Endothelial cell of umbilical vein (primary cell): ENCODE data around the gene GRAMD2B. TPM values are rescaled to one million over a fixed set of nuclear protein-coding genes. Genes with fewer than 3 reads are reported as not detected.

Experiments
- BruUV-seq: library from RNA; stranded (reverse); fragments of 400-500 nt; replicated peaks from 2 replicates; lab custom pipeline; 2021; lab: Mats Ljungman, UMichigan
- CTCF ChIA-PET: fragments of 300-600, 350-600 bp; sonication (Branson Sonifier 250); formaldehyde crosslinking; loops from one replicate; lab custom pipeline; 2021; ENCODE audit warnings: antibody characterized with exemption, inconsistent platforms; lab: Charles Lee
- POLR2A ChIA-PET: fragments of 300-600, 350-600 bp; sonication (Branson Sonifier 250); formaldehyde crosslinking; loops from one replicate; lab custom pipeline; 2021; ENCODE audit warnings: antibody characterized with exemption, inconsistent platforms; lab: Charles Lee
- DNase-seq: peaks from one replicate; pipeline ENCODE4 v3.0.0-alpha.2; 2011; ENCODE audit warnings: low read depth, low spot score
- FAIRE-seq: peaks from 2 replicates; lab custom pipeline; 2011; peaks lifted over from hg19 to GRCh38; lab: Jason Lieb, UNC
- H2AFZ ChIP-seq: 2 replicates; pipeline ENCODE4 v1.6.0; 2012; ENCODE audit warnings: low read depth, low read length, control low read depth, inconsistent platforms
- H3K27ac ChIP-seq: 2 replicates; pipeline ENCODE4 v1.5.1; 2011; ENCODE audit warnings: low read depth, mild to moderate bottlenecking, control low read depth, low read length, moderate library complexity; ENCODE audit not compliant: insufficient read depth
- H3K27me3 ChIP-seq, 2 experiments: 2 replicates each; pipeline versions ENCODE4 v1.6.0 to v1.6.1; 2011; ENCODE audit warnings: low read length in 2 of 2, mixed read lengths in 1 of 2; ENCODE audit not compliant: control insufficient read depth in 2 of 2, insufficient read depth in 2 of 2
- H3K36me3 ChIP-seq, 2 experiments: 2 replicates in 1 of 2; 3 replicates in 1 of 2; pipeline ENCODE4 v1.5.1; 2011; ENCODE audit warnings: low read length in 2 of 2, mild to moderate bottlenecking in 1 of 2, moderate library complexity in 1 of 2; ENCODE audit not compliant: control insufficient read depth in 2 of 2, insufficient read depth in 2 of 2; ENCODE audit errors: extremely low read depth in 1 of 2
- H3K4me1 ChIP-seq: 3 replicates; pipeline ENCODE4 v1.5.1; 2011; ENCODE audit warnings: mild to moderate bottlenecking, low read length; ENCODE audit not compliant: control insufficient read depth, insufficient read depth; ENCODE audit errors: extremely low read depth
- H3K4me2 ChIP-seq: 2 replicates; pipeline ENCODE4 v1.6.1; 2011; ENCODE audit warnings: low read length, control low read depth, mixed read lengths; ENCODE audit not compliant: insufficient read depth
- H3K4me3 ChIP-seq, 3 experiments: fragments of 200-600 bp in 1 of 3; sonication (generic), shearing (Covaris generic) in 1 of 3; replicated peaks in 1 of 3; 2 replicates each; pipeline ENCODE4 v1.5.1; 2011 to 2016; ENCODE audit warnings: control low read depth in 3 of 3, low read length in 3 of 3, mild to moderate bottlenecking in 2 of 3, inconsistent platforms in 1 of 3, low read depth in 1 of 3, moderate library complexity in 1 of 3; ENCODE audit not compliant: insufficient read depth in 1 of 3
- H3K79me2 ChIP-seq: 2 replicates; pipeline ENCODE4 v1.6.0; 2012; ENCODE audit warnings: low read length, inconsistent platforms; ENCODE audit not compliant: control insufficient read depth, insufficient read depth
- H3K9ac ChIP-seq: replicated peaks from 2 replicates; pipeline ENCODE3; 2011; ENCODE audit warnings: low read length, control low read depth; ENCODE audit not compliant: insufficient read depth; ENCODE audit errors: extremely low read depth
- H3K9me1 ChIP-seq: replicated peaks from 3 replicates; pipeline ENCODE4 v1.6.0; 2011; ENCODE audit warnings: mild to moderate bottlenecking, low read length; ENCODE audit not compliant: control insufficient read depth, insufficient read depth; ENCODE audit errors: extremely low read depth
- H3K9me3 ChIP-seq: replicated peaks from 2 replicates; pipeline ENCODE4 v1.5.1; 2012; ENCODE audit warnings: low read length, inconsistent platforms; ENCODE audit not compliant: control insufficient read depth, insufficient read depth
- H4K20me1 ChIP-seq: replicated peaks from 2 replicates; pipeline ENCODE3; 2011; ENCODE audit warnings: mild to moderate bottlenecking, low read length; ENCODE audit not compliant: control insufficient read depth, insufficient read depth; ENCODE audit errors: extremely low read depth
- CTCF ChIP-seq, 2 donors: IDR thresholded peaks; 1 replicate in 1 of 2; 2 replicates in 1 of 2; pipeline ENCODE4 v1.5.1; 2011; ENCODE audit warnings: low read length in 2 of 2, mild to moderate bottlenecking in 2 of 2, moderate library complexity in 2 of 2, control low read depth in 1 of 2, inconsistent platforms in 1 of 2, low read depth in 1 of 2; ENCODE audit not compliant: insufficient read depth in 1 of 2; ENCODE audit errors: extremely low read depth in 1 of 2
- EZH2 ChIP-seq: IDR thresholded peaks from 2 replicates; pipeline ENCODE4 v1.6.1; 2012; ENCODE audit warnings: borderline replicate concordance, low read depth, mild to moderate bottlenecking, moderate library complexity, low read length, inconsistent platforms; ENCODE audit not compliant: severe bottlenecking
- FOS ChIP-seq: IDR thresholded peaks from 2 replicates; pipeline ENCODE4 v1.6.1; 2011; ENCODE audit warnings: mild to moderate bottlenecking, low read length, moderate library complexity, borderline replicate concordance; ENCODE audit not compliant: insufficient read depth
- GATA2 ChIP-seq: IDR thresholded peaks from 2 replicates; pipeline ENCODE4 v1.7.0; 2011; ENCODE audit warnings: low read depth, mild to moderate bottlenecking, moderate library complexity, mixed read lengths, low read length; ENCODE audit not compliant: insufficient read length, insufficient read depth
- JUN ChIP-seq: IDR thresholded peaks from 2 replicates; pipeline ENCODE4 v1.6.1; 2011; ENCODE audit warnings: borderline replicate concordance, low read depth; ENCODE audit not compliant: insufficient read length, insufficient read depth
- MAX ChIP-seq: IDR thresholded peaks from 2 replicates; pipeline ENCODE4 v1.6.1; 2011; ENCODE audit not compliant: insufficient read depth, insufficient read length
- MYC ChIP-seq: IDR thresholded peaks from one replicate; pipeline ENCODE4 v1.6.1; 2011; ENCODE audit warnings: mild to moderate bottlenecking, low read depth, low read length
- POLR2A ChIP-seq: IDR thresholded peaks from 2 replicates; pipeline ENCODE4 v1.6.1; 2012; ENCODE audit warnings: low read depth, mild to moderate bottlenecking, control low read depth, low read length
- POLR2AphosphoS5 ChIP-seq: IDR thresholded peaks from 2 replicates; pipeline ENCODE4 v1.6.1; 2012; ENCODE audit warnings: low read depth, mild to moderate bottlenecking, control low read depth, low read length, moderate library complexity; ENCODE audit not compliant: insufficient read depth
- dilution Hi-C: fragments of 300-500 bp; cut with MboI; formaldehyde crosslinking; loops from one replicate; pipeline ENCODE4 v1.15.0; 2019; ENCODE audit warnings: low sequenced_read_pairs; ENCODE audit not compliant: extremely low pct_ligation_motif_present
- intact Hi-C: fragments of 100-400 bp; cut with micrococcal nuclease; formaldehyde crosslinking; loops from one replicate; pipeline ENCODE4 v1.10.0; 2022
- polyA plus RNA-seq, 4 experiments: library from polyadenylated mRNA; depleted of rRNA in 3 of 4; stranded (reverse) in 3 of 4; unstranded in 1 of 4; fragments of >200 nt; gene quantifications; 2 replicates each; pipeline versions ENCODE4 v1.2.1 to v1.2.3, GENCODE V29; 2011 to 2012; ENCODE audit warnings: missing spikeins in 1 of 4
- total RNA-seq: library from RNA; stranded (reverse); gene quantifications from 2 replicates; pipeline ENCODE4 v1.2.3, GENCODE V29; 2021

The GRAMD2B gene
- total and polyA plus RNA-seq, 2 donors (not counting 3 experiments of a cell fraction or from before 2014, with no cell fraction given): 2.0 to 5.5 TPM

- Histone ChIP-seq H3K27ac (no peak overlapping the region), H3K36me3 (no peaks in the 10 kb centered on the region), H3K4me1 (peaks cover 5% of the 10 kb centered on the region), H3K27me3 (peaks cover 0 to 2% of the 10 kb centered on the region in 2 experiments), H3K4me3 (no peak overlapping the region), H3K9me3 (no peaks in the 10 kb centered on the region), H2AFZ (no peak overlapping the region), H4K20me1 (no peaks in the 10 kb centered on the region), H3K4me2 (no peak overlapping the region), H3K9me1 (no peaks in the 10 kb centered on the region), H3K9ac (no peak overlapping the region), H3K79me2 (no peaks in the 10 kb centered on the region)
- BruUV-seq: no TSS peak
- ChIA-PET POLR2A (no interaction called here), CTCF (interaction anchor here (1.4 kb wide), 1 partner anchor 78 kb away, joined by 3 read pairs; no protein-coding TSS in a partner anchor)
- DNase-seq: no peak
- intact Hi-C loops: no loop called here
- TF ChIP-seq CTCF (IDR thresholded peaks at IDR 0.05; ENCODE audit: extremely low read depth in 1 of 2, insufficient read depth in 1 of 2, low read depth in 1 of 2, low read length in 2 of 2): no peak
- TF ChIP-seq POLR2A: no peak
- no peak for TF ChIP-seq POLR2AphosphoS5
- no peak for TF ChIP-seq MYC
- TF ChIP-seq FOS: no peak
- TF ChIP-seq JUN: no peak
- TF ChIP-seq EZH2: no peak
- TF ChIP-seq GATA2: no peak
- TF ChIP-seq MAX: no peak
- dilution Hi-C loops: no loop called here
- FAIRE-seq: no peak
Observed at GRCh38 chr5:126417178-126417577, 6.0 kb upstream of the GRAMD2B start.
